HepG2 (cell line): Measurements from ENCODE around the gene SPATA32. TPM values are rescaled to one million over a fixed set of nuclear protein-coding genes. Genes with fewer than 3 reads are reported as not detected.

Source experiments
- ATAC-seq: fragments of 200-7000 bp; cut with Tn5 transposase; 3 replicates; pipeline ENCODE4 v1.9.1; 2020; ENCODE audit warnings: mild to moderate bottlenecking, moderate library complexity
- BruUV-seq: library from RNA; stranded (reverse); fragments of 400-500 nt; replicated peaks from 2 replicates; lab custom pipeline; 2021; lab: Mats Ljungman, UMichigan
- CTCF ChIA-PET: fragments of 300-600 bp; formaldehyde crosslinking; extraction: SDS; loops from one replicate; lab custom pipeline; 2021; ENCODE audit warnings: low total read pairs, inconsistent platforms, low intra/inter-chr PET ratio; lab: Yijun Ruan, JAX
- POLR2A ChIA-PET: fragments of 350-600 bp; sonication (Branson Sonifier 250); formaldehyde crosslinking; loops from one replicate; lab custom pipeline; 2020; ENCODE audit warnings: antibody characterized with exemption, inconsistent platforms; lab: Yijun Ruan, JAX
- DNase-seq: peaks from one replicate; pipeline ENCODE4 v3.0.0-alpha.2; 2015; ENCODE audit warnings: low spot score
- FAIRE-seq: peaks from 3 replicates; lab custom pipeline; 2011; peaks lifted over from hg19 to GRCh38; lab: Jason Lieb, UNC
- H2AFZ ChIP-seq: one replicate; pipeline ENCODE4 v1.6.1; 2011; ENCODE audit warnings: low read length, inconsistent platforms
- H3K27ac ChIP-seq: fragments of 300-600 bp; 3 replicates; pipeline ENCODE4 v1.8.0; 2011; ENCODE audit warnings: mixed run types, mild to moderate bottlenecking, mixed read lengths, low read length, inconsistent platforms; ENCODE audit not compliant: insufficient read depth; ENCODE audit errors: extremely low read length
- H3K27me3 ChIP-seq, 2 experiments: fragments of 200-600 bp in 1 of 2; 2 replicates in 1 of 2; 3 replicates in 1 of 2; pipeline versions ENCODE4 v1.6.0 to v1.8.0; 2011; ENCODE audit warnings: low read length in 2 of 2, mild to moderate bottlenecking in 2 of 2, moderate library complexity in 2 of 2, inconsistent platforms in 1 of 2; ENCODE audit not compliant: insufficient read depth in 2 of 2, control insufficient read depth in 1 of 2
- H3K36me3 ChIP-seq, 2 experiments: fragments of 200-600 bp in 1 of 2; replicated peaks in 1 of 2; 2 replicates in 1 of 2; 3 replicates in 1 of 2; pipeline versions ENCODE4 v1.5.1 to v1.8.0; 2011; ENCODE audit warnings: low read length in 2 of 2, inconsistent platforms in 1 of 2; ENCODE audit not compliant: insufficient read depth in 2 of 2, control insufficient read depth in 1 of 2
- H3K4me1 ChIP-seq: 2 replicates; pipeline ENCODE4 v1.5.1; 2012; ENCODE audit warnings: low read length, inconsistent platforms; ENCODE audit not compliant: insufficient read depth
- H3K4me2 ChIP-seq: 2 replicates; pipeline ENCODE4 v1.6.0; 2011; ENCODE audit warnings: low read depth, low read length, inconsistent platforms
- H3K4me3 ChIP-seq, 3 experiments: fragments of 200-600 bp in 1 of 3; sonication (generic), shearing (Covaris generic) in 1 of 3; replicated peaks in 1 of 3; 2 replicates each; pipeline ENCODE4 v1.5.1; 2011 to 2016; ENCODE audit warnings: low read length in 3 of 3, inconsistent platforms in 2 of 3, low read depth in 2 of 3, mild to moderate bottlenecking in 2 of 3, control low read depth in 1 of 3, mixed read lengths in 1 of 3; ENCODE audit not compliant: insufficient read depth in 1 of 3
- H3K79me2 ChIP-seq: one replicate; pipeline ENCODE4 v1.6.1; 2011; ENCODE audit warnings: low read length, inconsistent platforms; ENCODE audit not compliant: insufficient read depth
- H3K9ac ChIP-seq: 2 replicates; pipeline ENCODE4 v1.6.0; 2011; ENCODE audit warnings: mild to moderate bottlenecking, low read depth, low read length, inconsistent platforms; ENCODE audit not compliant: insufficient read depth
- H3K9me3 ChIP-seq: 2 replicates; pipeline ENCODE4 v1.5.1; 2012; ENCODE audit warnings: mild to moderate bottlenecking, low read length
- H4K20me1 ChIP-seq: 2 replicates; pipeline ENCODE4 v1.6.0; 2011; ENCODE audit warnings: inconsistent platforms, mild to moderate bottlenecking, low read length, moderate library complexity; ENCODE audit not compliant: insufficient read depth
- CREM ChIP-seq, 2 experiments: sonication (generic) in 1 of 2; formaldehyde crosslinking in 1 of 2; IDR thresholded peaks; 2 replicates each; pipeline versions ENCODE4 v1.4.0 to v1.6.1; 2016 to 2020; ENCODE audit warnings: antibody characterized with exemption in 1 of 2, mild to moderate bottlenecking in 1 of 2, missing genetic modification reagents in 1 of 2
- NCOA2 ChIP-seq: sonication (generic); formaldehyde crosslinking; IDR thresholded peaks from 2 replicates; pipeline ENCODE4 v1.8.0; 2022; ENCODE audit warnings: inconsistent platforms
- RBFOX2 ChIP-seq: fragments of 200-400 bp; formaldehyde crosslinking; IDR thresholded peaks from 2 replicates; pipeline ENCODE4 v1.6.1; 2017; ENCODE audit warnings: low read depth, mild to moderate bottlenecking, low read length
- ZNF230 ChIP-seq: sonication (generic); formaldehyde crosslinking; IDR thresholded peaks from 2 replicates; pipeline ENCODE4 v1.4.0; 2020; ENCODE audit warnings: mild to moderate bottlenecking, missing genetic modification reagents
- ZNF333 ChIP-seq: sonication (generic); formaldehyde crosslinking; IDR thresholded peaks from 2 replicates; pipeline ENCODE4 v1.4.0; 2020; ENCODE audit warnings: mild to moderate bottlenecking, missing genetic modification reagents, borderline replicate concordance
- ZNF7 ChIP-seq: IDR thresholded peaks from 2 replicates; pipeline ENCODE4 v1.6.1; 2016; ENCODE audit warnings: missing biosample characterization, missing genetic modification reagents
- WGBS: methylation state at CpG from one replicate; pipeline ENCODE4 v1.1.6; 2017; ENCODE audit warnings: low lambda C conversion rate; 5-methylcytosine and 5-hydroxymethylcytosine counted together
- in situ Hi-C: cut with HindIII; loops from 2 replicates; pipeline ENCODE4 v1.10.0; 2017; ENCODE audit warnings: low pct_unique_long_range_greater_than_20kb; ENCODE audit not compliant: extremely low pct_ligation_motif_present
- intact Hi-C: fragments of 100-400 bp; cut with micrococcal nuclease; formaldehyde crosslinking; loops from one replicate; pipeline ENCODE4 v1.10.0; 2022; ENCODE audit not compliant: unreplicated experiment
- polyA plus RNA-seq, 8 experiments: library from polyadenylated mRNA; depleted of rRNA in 3 of 8; stranded (reverse) in 7 of 8; unstranded in 1 of 8; fragments of >200 nt; fragmentation: Illumina TruSeq in 4 of 8; extraction: Trizol in 4 of 8; gene quantifications; 2 replicates each; pipeline versions ENCODE4 v1.2.1 to v1.2.3, GENCODE V29; 2011 to 2016; ENCODE audit warnings: low read depth in 4 of 8, missing spikeins in 1 of 8, mixed read lengths in 1 of 8; ENCODE audit not compliant: insufficient read depth in 1 of 8
- total RNA-seq, 5 experiments: library from RNA; depleted of rRNA; stranded (reverse); fragments of >200 nt; fragmentation: Illumina TruSeq; extraction: Trizol; gene quantifications; 2 replicates each; pipeline ENCODE4 v1.2.3, GENCODE V29; 2016; ENCODE audit warnings: low read depth in 1 of 5
- TF ChIP-seq, protein P1 (sequence below): sonication (generic); formaldehyde crosslinking; IDR thresholded peaks from 2 replicates; pipeline ENCODE4 v1.9.0; 2021; ENCODE audit warnings: missing genetic modification reagents, borderline replicate concordance
- TF ChIP-seq, protein P2 (sequence below): sonication (generic); formaldehyde crosslinking; IDR thresholded peaks from 2 replicates; pipeline ENCODE4 v1.4.0; 2020; ENCODE audit warnings: mild to moderate bottlenecking, missing genetic modification reagents

Gene SPATA32
- total and polyA plus RNA-seq, 2 of the 13 experiments (the other 11 are each of a cell fraction or from before 2014, with no cell fraction given): not detected

DNA sequence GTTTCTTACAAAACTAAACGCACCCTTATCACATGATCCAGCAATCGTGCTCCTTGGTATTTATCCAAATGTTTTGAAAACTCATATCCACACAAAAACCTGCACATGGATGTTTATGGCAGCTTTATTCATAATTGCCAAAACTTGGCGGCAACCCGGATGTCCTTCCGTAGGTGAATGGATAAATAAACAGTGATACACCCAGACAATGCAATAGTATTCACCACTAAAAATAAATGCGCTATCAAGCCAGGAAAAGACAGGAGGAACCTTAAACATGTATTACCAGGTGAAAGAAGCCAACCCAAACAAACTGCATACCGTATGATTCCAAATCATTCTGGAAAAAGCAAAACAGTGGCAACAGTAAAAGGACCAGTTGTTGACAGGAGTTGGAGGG is 10.0 kb downstream of the SPATA32 start (continued):
- no peak for TF ChIP-seq ZNF230
- TF ChIP-seq, protein P1, sequence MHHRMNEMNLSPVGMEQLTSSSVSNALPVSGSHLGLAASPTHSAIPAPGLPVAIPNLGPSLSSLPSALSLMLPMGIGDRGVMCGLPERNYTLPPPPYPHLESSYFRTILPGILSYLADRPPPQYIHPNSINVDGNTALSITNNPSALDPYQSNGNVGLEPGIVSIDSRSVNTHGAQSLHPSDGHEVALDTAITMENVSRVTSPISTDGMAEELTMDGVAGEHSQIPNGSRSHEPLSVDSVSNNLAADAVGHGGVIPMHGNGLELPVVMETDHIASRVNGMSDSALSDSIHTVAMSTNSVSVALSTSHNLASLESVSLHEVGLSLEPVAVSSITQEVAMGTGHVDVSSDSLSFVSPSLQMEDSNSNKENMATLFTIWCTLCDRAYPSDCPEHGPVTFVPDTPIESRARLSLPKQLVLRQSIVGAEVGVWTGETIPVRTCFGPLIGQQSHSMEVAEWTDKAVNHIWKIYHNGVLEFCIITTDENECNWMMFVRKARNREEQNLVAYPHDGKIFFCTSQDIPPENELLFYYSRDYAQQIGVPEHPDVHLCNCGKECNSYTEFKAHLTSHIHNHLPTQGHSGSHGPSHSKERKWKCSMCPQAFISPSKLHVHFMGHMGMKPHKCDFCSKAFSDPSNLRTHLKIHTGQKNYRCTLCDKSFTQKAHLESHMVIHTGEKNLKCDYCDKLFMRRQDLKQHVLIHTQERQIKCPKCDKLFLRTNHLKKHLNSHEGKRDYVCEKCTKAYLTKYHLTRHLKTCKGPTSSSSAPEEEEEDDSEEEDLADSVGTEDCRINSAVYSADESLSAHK (CRISPR knock-in tag): no peak
- TF ChIP-seq, all 625 proteins: peak for 0

DNA sequence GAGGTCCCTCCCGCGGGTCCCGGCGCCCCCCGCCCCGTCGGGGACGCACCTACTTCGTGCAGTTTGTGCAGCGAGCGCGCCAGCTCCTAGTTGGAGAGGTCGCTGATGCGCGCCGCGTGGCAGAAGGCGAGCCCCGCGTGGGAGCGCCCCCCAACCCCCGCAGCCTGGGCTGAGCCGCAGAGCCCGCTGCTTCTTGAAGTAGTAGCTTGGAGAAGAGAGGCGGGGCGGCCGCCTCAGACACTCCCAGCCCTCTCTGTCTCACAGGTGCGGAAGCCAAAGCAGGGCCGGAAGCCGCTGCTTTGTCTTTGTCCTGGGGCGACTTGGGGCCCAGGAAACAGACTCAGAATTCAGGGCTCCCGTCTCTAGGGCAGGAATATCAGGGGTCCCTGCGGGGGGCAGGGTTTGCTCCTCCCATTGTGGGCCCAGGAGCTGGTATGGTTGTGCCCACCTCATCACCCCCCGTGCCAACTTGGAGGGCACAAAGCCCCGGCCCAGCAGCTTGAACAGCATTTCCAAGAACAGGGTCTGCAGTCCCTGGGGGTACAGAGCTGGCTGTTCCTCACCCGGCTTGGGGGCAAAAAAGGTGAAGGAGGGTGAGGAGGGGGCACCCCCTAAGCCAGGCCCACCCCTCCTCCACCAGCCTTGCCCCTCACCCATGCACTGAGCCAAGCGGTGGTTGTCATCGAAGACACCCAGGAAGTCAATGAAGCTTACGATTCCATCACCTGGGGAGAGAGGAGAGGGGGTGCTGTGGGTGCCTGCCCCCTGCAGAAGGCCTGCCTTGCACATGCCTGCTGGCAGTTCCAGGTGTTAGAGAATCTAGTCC is 13.5 kb downstream of the SPATA32 start:
- Histone ChIP-seq H3K27me3 (peaks cover 0 to 27% of the 10 kb centered on the region in 2 experiments; a peak in 4 of 5 replicates), H2AFZ (no peak overlapping the region), H3K9me3 (no peaks in the 10 kb centered on the region), H4K20me1 (no peaks in the 10 kb centered on the region), H3K4me2 (peak overlapping the region; percentile 96), H3K79me2 (no peaks in the 10 kb centered on the region), H3K9ac (peak overlapping the region; percentile 59), H3K27ac (no peak overlapping the region), H3K36me3 (no peaks in the 10 kb centered on the region), H3K4me1 (peaks cover 40% of the 10 kb centered on the region), H3K4me3 (peak overlapping the region; percentile 80 to 84 (median 84))
- no peak for FAIRE-seq
- ChIA-PET CTCF (no interaction called here), POLR2A (interaction anchor here (1.4 to 2.8 kb wide), 3 partner anchors 20 to 100 kb away, joined by 4 to 17 read pairs (median 9); partner anchors contain the start of gene HEXIM1)
- no peak for ATAC-seq
- intact Hi-C loops (no loop called here), in situ Hi-C loops (loop anchor here (5.0 kb wide), 1 partner anchor 101 kb away; the partner anchor contains the start of gene HEXIM1)
- 54% methylated on average over 14 of the region's 39 CpGs for WGBS
- DNase-seq: no peak
- TSS peak; percentile 72 for BruUV-seq
- TF ChIP-seq CREM (IDR thresholded peaks at IDR 0.05) (no peak), CREM (CRISPR knock-in tag; IDR thresholded peaks at IDR 0.05) (0 out of 2 replicates have a peak, but pooled peaks have one; percentile 17), ZNF7 (CRISPR knock-in tag) (no peak), RBFOX2 (0 out of 2 replicates have a peak, but pooled peaks have one; percentile 1), ZNF333 (no peak), NCOA2 (CRISPR knock-in tag) (no peak)
- TF ChIP-seq, protein P2, sequence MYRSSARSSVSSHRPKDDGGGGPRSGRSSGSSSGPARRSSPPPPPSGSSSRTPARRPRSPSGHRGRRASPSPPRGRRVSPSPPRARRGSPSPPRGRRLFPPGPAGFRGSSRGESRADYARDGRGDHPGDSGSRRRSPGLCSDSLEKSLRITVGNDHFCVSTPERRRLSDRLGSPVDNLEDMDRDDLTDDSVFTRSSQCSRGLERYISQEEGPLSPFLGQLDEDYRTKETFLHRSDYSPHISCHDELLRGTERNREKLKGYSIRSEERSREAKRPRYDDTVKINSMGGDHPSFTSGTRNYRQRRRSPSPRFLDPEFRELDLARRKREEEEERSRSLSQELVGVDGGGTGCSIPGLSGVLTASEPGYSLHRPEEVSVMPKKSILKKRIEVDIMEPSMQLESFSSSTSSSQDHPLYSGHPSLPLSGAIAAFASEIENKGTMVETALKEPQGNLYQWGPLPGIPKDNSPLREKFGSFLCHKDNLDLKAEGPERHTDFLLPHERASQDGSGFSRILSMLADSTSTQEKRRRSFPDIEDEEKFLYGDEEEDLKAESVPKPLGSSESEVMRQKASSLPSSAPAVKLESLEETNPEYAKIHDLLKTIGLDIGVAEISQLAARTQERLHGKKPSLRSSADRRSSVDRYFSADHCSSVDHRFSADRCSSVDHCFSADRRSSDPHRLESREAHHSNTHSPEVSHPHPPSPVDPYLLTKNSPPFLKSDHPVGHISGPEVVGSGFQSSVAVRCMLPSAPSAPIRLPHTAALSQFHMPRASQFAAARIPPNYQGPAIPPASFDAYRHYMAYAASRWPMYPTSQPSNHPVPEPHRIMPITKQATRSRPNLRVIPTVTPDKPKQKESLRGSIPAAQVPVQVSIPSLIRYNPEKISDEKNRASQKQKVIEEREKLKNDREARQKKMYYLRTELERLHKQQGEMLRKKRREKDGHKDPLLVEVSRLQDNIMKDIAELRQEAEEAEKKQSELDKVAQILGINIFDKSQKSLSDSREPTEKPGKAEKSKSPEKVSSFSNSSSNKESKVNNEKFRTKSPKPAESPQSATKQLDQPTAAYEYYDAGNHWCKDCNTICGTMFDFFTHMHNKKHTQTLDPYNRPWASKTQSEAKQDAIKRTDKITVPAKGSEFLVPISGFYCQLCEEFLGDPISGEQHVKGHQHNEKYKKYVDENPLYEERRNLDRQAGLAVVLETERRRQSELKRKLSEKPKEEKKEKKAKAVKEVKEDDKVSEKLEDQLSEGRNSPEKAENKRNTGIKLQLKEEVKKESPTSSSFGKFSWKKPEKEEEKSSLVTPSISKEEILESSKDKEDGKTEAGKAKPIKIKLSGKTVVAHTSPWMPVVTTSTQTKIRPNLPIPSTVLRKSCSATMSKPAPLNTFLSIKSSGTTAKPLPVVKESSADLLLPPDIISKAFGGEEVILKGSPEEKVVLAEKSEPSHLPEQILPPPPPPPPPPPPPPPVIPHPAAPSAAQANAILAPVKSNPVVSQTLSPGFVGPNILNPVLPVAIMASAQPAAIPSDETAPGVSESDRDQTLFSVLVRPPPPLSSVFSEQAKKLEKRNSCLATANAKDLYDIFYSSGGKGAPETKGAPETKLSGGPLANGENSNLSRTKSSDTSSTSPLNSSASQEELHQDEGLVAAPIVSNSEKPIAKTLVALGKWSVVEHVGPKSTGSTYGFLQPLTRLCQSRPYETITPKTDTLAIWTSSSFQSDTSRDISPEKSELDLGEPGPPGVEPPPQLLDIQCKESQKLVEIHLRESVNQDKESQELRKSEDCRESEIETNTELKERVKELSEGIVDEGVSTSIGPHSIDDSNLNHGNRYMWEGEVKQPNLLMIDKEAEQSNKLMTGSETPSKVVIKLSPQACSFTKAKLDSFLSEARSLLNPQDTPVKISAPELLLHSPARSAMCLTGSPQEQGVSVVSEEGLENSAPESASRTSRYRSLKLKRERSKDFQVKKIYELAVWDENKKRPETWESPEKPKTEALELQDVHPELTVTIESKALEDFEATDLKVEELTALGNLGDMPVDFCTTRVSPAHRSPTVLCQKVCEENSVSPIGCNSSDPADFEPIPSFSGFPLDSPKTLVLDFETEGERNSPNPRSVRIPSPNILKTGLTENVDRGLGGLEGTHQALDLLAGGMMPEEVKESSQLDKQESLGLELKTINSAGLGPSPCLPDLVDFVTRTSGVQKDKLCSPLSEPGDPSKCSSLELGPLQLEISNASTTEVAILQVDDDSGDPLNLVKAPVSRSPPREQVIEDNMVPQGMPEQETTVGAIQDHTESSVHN (CRISPR knock-in tag): 0 out of 2 replicates have a peak, but pooled peaks have one; percentile 10
